Measurements from ENCODE around the gene COA1. TPM values are rescaled to one million over a fixed set of nuclear protein-coding genes. Genes with fewer than 3 reads are reported as not detected.

The COA1 gene
- polyA plus RNA-seq, 1 donor from 2014 or later, result 157 TPM

- H2AFZ ChIP-seq (ENCODE audit: low read depth, low read length), result no peak overlapping the region
- no peaks in the 10 kb centered on the region for H4K20me1 ChIP-seq (ENCODE audit: insufficient read depth)
- no peaks in the 10 kb centered on the region for H3K9me2 ChIP-seq (ENCODE audit: insufficient read depth, low read length)
- H3K4me2 ChIP-seq (ENCODE audit: low read length), result no peak overlapping the region
- TF ChIP-seq EP300 (conservative IDR thresholded peaks at IDR 0.05; ENCODE audit: poor library complexity, severe bottlenecking) (no peak), EZH2 (IDR thresholded peaks at IDR 0.05; ENCODE audit: borderline replicate concordance, insufficient read depth, low read length, poor library complexity, severe bottlenecking) (no peak), SMC3 (conservative IDR thresholded peaks at IDR 0.05; ENCODE audit: poor library complexity) (no peak)
- H3K9ac ChIP-seq (ENCODE audit: low read length), result no peak overlapping the region
- H3K27ac ChIP-seq (ENCODE audit: low read length), result no peak overlapping the region
- no peaks in the 10 kb centered on the region for H3K27me3 ChIP-seq (ENCODE audit: insufficient read depth, low read depth, low read length)
- H3K9me3 ChIP-seq (ENCODE audit: low read length), result no peaks in the 10 kb centered on the region
- H3K79me2 ChIP-seq (replicated peaks; ENCODE audit: insufficient read depth, low read length), result no peaks in the 10 kb centered on the region
- H3F3A ChIP-seq (ENCODE audit: insufficient read depth, low read length, poor library complexity, severe bottlenecking), result no peaks in the 10 kb centered on the region
- no peaks in the 10 kb centered on the region for H3K36me3 ChIP-seq (ENCODE audit: insufficient read depth, low read length)
- no peak overlapping the region for H3K4me3 ChIP-seq (ENCODE audit: low read length)
These were observed 27.8 kb downstream of the COA1 start for GRCh38 chr7:43701500-43701854.

- H4K20me1 ChIP-seq (ENCODE audit: insufficient read depth), result no peaks in the 10 kb centered on the region
- no peaks in the 10 kb centered on the region for H3K9me3 ChIP-seq (ENCODE audit: low read length)
- no peaks in the 10 kb centered on the region for H3K9me2 ChIP-seq (ENCODE audit: insufficient read depth, low read length)
- H3K79me2 ChIP-seq (replicated peaks; ENCODE audit: insufficient read depth, low read length), result peaks cover 5% of the 10 kb centered on the region
- TF ChIP-seq EP300 (conservative IDR thresholded peaks at IDR 0.05; ENCODE audit: poor library complexity, severe bottlenecking) (no peak), REST (IDR thresholded peaks at IDR 0.05; ENCODE audit: borderline replicate concordance) (no peak), SMC3 (conservative IDR thresholded peaks at IDR 0.05; ENCODE audit: poor library complexity) (no peak), EZH2 (IDR thresholded peaks at IDR 0.05; ENCODE audit: borderline replicate concordance, insufficient read depth, low read length, poor library complexity, severe bottlenecking) (no peak), MXI1 (conservative IDR thresholded peaks at IDR 0.05; ENCODE audit: poor library complexity, severe bottlenecking) (no peak), CTCF (IDR thresholded peaks at IDR 0.05; ENCODE audit: poor library complexity, severe bottlenecking) (no peak), POLR2AphosphoS5 (IDR thresholded peaks at IDR 0.05) (no peak), TAF1 (IDR thresholded peaks at IDR 0.05; ENCODE audit: low read depth) (no peak)
- H3K4me3 ChIP-seq (ENCODE audit: low read length), result no peak overlapping the region
- H3K27ac ChIP-seq (ENCODE audit: low read length), result no peak overlapping the region
- H3K9ac ChIP-seq (ENCODE audit: low read length), result no peak overlapping the region
- no peak overlapping the region for H3K4me2 ChIP-seq (ENCODE audit: low read length)
- H3K36me3 ChIP-seq (ENCODE audit: insufficient read depth, low read length), result no peaks in the 10 kb centered on the region
- no peaks in the 10 kb centered on the region for H3K27me3 ChIP-seq (ENCODE audit: insufficient read depth, low read depth, low read length)
- H2AFZ ChIP-seq (ENCODE audit: low read depth, low read length), result no peak overlapping the region
- H3F3A ChIP-seq (ENCODE audit: insufficient read depth, low read length, poor library complexity, severe bottlenecking), result no peaks in the 10 kb centered on the region
These were observed 28.4 kb downstream of the COA1 start for GRCh38 chr7:43700646-43701499.

All from neural cell (in vitro differentiated cells).